Neural progenitor cell (in vitro differentiated cells): ENCODE data around the gene ADI1. TPM values are rescaled to one million over a fixed set of nuclear protein-coding genes. Genes with fewer than 3 reads are reported as not detected.
A peak's percentile ranks its signal among the peaks of the same experiment; 100 is the strongest.

Source experiments
- DNase-seq: peaks from one replicate; pipeline ENCODE4 v3.0.0-alpha.2; 2016; ENCODE audit warnings: low spot score
- H2AFZ ChIP-seq: fragments of 200-600 bp; sonication (generic); replicated peaks from 2 replicates; pipeline ENCODE4 v1.6.1; 2016; ENCODE audit warnings: antibody characterized with exemption
- H3F3A ChIP-seq: fragments of 200-600 bp; sonication (generic); 2 replicates; pipeline ENCODE4 v1.6.1; 2016; ENCODE audit warnings: antibody characterized with exemption, low read depth
- H3K27ac ChIP-seq: fragments of 200-600 bp; sonication (generic); 2 replicates; pipeline ENCODE4 v1.5.1; 2016; ENCODE audit warnings: mild to moderate bottlenecking
- H3K27me3 ChIP-seq: fragments of 200-600 bp; sonication (generic); 2 replicates; pipeline ENCODE4 v1.6.1; 2016; ENCODE audit warnings: mild to moderate bottlenecking, moderate library complexity
- H3K36me3 ChIP-seq: fragments of 200-600 bp; sonication (generic); 2 replicates; pipeline ENCODE4 v1.5.1; 2016
- H3K4me1 ChIP-seq: fragments of 200-600 bp; sonication (generic); 2 replicates; pipeline ENCODE4 v1.6.1; 2016; ENCODE audit warnings: mixed run types
- H3K4me2 ChIP-seq: fragments of 200-600 bp; sonication (generic); 2 replicates; pipeline ENCODE4 v1.6.1; 2016
- H3K4me3 ChIP-seq: fragments of 200-600 bp; sonication (generic); 2 replicates; pipeline ENCODE4 v1.5.1; 2016
- H3K79me2 ChIP-seq: fragments of 200-600 bp; sonication (generic); 2 replicates; pipeline ENCODE4 v1.6.1; 2016; ENCODE audit warnings: low read depth
- H3K9ac ChIP-seq: fragments of 200-600 bp; sonication (generic); 2 replicates; pipeline ENCODE4 v1.6.1; 2016
- H3K9me3 ChIP-seq: fragments of 200-600 bp; sonication (generic); 2 replicates; pipeline ENCODE4 v1.5.1; 2016; ENCODE audit warnings: low read depth
- H4K20me1 ChIP-seq: fragments of 200-600 bp; sonication (generic); 2 replicates; pipeline ENCODE4 v1.6.1; 2016; ENCODE audit warnings: low read depth
- H3K27ac Mint-ChIP-seq: 3 replicates; pipeline ENCODE4 v1.8.0; 2021; ENCODE audit warnings: mixed read lengths
- H3K27me3 Mint-ChIP-seq: 2 replicates; pipeline ENCODE4 v1.8.0; 2022; ENCODE audit warnings: low read depth, mild to moderate bottlenecking, inconsistent platforms, moderate library complexity, mixed read lengths; ENCODE audit not compliant: insufficient read depth
- H3K36me3 Mint-ChIP-seq: 3 replicates; pipeline ENCODE4 v1.8.0; 2021; ENCODE audit warnings: mixed read lengths
- H3K4me1 Mint-ChIP-seq: 3 replicates; pipeline ENCODE4 v1.8.0; 2021; ENCODE audit warnings: mixed read lengths
- H3K4me3 Mint-ChIP-seq: 3 replicates; pipeline ENCODE4 v1.8.0; 2021; ENCODE audit warnings: mild to moderate bottlenecking, moderate library complexity, mixed read lengths
- H3K9me3 Mint-ChIP-seq: 3 replicates; pipeline ENCODE4 v1.8.0; 2020; ENCODE audit warnings: mixed read lengths
- EZH2 ChIP-seq: fragments of 200-600 bp; sonication (generic); IDR thresholded peaks from 2 replicates; pipeline ENCODE4 v1.6.1; 2017; ENCODE audit warnings: antibody characterized with exemption, mild to moderate bottlenecking, moderate library complexity
- EZH2phosphoT487 ChIP-seq: fragments of 200-600 bp; sonication (generic); IDR thresholded peaks from 2 replicates; pipeline ENCODE4 v1.6.1; 2017; ENCODE audit warnings: antibody characterized with exemption
- total RNA-seq: library from RNA; depleted of rRNA; stranded (reverse); fragments of >200 nt; gene quantifications from 2 replicates; pipeline ENCODE4 v1.2.3, GENCODE V29; 2015; ENCODE audit warnings: low replicate concordance
- TF ChIP-seq, protein P1 (sequence below): fragments of 200-600 bp; sonication (generic); IDR thresholded peaks from 2 replicates; pipeline ENCODE4 v1.5.1; 2017; ENCODE audit warnings: antibody characterized with exemption, mild to moderate bottlenecking

ADI1 gene
- total RNA-seq, 1 donor from 2014 or later, result 29.3 TPM

- Histone ChIP-seq H3K79me2 (no peaks in the 10 kb centered on the region), H3F3A (peaks cover 14% of the 10 kb centered on the region), H4K20me1 (peaks cover 7% of the 10 kb centered on the region), H2AFZ (no peak overlapping the region), H3K4me3 (no peak overlapping the region), H3K27me3 (no peaks in the 10 kb centered on the region), H3K4me1 (peaks cover 10% of the 10 kb centered on the region), H3K36me3 (no peaks in the 10 kb centered on the region), H3K9ac (no peak overlapping the region), H3K9me3 (no peaks in the 10 kb centered on the region), H3K27ac (no peak overlapping the region), H3K4me2 (no peak overlapping the region)
- Mint-ChIP-seq H3K27me3 (peaks cover 2% of the 10 kb centered on the region), H3K4me3 (no peak overlapping the region), H3K27ac (no peak overlapping the region), H3K4me1 (peaks cover 16% of the 10 kb centered on the region), H3K36me3 (peaks cover 15% of the 10 kb centered on the region), H3K9me3 (no peaks in the 10 kb centered on the region)
- no peak for DNase-seq
- TF ChIP-seq EZH2phosphoT487 (no peak), EZH2 (no peak)
- TF ChIP-seq, protein P1, sequence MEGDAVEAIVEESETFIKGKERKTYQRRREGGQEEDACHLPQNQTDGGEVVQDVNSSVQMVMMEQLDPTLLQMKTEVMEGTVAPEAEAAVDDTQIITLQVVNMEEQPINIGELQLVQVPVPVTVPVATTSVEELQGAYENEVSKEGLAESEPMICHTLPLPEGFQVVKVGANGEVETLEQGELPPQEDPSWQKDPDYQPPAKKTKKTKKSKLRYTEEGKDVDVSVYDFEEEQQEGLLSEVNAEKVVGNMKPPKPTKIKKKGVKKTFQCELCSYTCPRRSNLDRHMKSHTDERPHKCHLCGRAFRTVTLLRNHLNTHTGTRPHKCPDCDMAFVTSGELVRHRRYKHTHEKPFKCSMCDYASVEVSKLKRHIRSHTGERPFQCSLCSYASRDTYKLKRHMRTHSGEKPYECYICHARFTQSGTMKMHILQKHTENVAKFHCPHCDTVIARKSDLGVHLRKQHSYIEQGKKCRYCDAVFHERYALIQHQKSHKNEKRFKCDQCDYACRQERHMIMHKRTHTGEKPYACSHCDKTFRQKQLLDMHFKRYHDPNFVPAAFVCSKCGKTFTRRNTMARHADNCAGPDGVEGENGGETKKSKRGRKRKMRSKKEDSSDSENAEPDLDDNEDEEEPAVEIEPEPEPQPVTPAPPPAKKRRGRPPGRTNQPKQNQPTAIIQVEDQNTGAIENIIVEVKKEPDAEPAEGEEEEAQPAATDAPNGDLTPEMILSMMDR, result no peak
Observed at GRCh38 chr2:3465328-3465727, 54.0 kb downstream of the ADI1 start.

DNA sequence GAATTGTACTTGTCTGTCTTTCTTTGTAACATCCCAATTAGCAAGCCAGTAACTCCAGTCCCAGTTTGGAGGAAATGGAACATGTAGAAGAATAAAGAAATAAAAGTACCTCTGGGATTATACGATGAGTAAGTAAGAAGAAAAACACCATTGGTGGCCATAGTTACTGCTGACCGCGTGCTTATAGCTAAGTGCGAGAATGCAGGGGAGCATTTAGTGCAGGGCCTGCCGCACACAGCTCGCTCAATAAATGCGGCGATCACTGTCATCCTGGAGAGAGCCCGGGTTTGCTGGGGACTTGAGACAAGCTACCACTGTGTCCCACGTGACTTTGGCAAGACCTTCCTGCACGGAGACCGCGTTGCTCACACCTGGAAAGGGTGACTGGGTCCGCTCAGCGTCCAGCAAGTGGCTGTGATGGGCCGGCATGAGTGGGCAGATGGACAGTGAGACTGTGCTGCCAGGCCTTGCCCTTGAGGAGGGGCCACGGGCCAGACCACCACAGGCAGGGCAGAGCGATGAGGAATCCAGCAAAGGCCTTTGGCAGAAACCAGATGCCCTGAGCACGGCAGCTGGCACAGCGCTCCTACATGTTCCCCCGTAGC lies 54.8 kb downstream of the ADI1 start:
- peaks cover 11% of the 10 kb centered on the region for H3K36me3 Mint-ChIP-seq
- H3K4me1 Mint-ChIP-seq, result peaks cover 21% of the 10 kb centered on the region
- Histone ChIP-seq H3K27me3 (no peaks in the 10 kb centered on the region), H3K4me2 (no peak overlapping the region), H3K9me3 (no peaks in the 10 kb centered on the region), H3K4me1 (peaks cover 10% of the 10 kb centered on the region), H2AFZ (no peak overlapping the region), H3K27ac (no peak overlapping the region), H4K20me1 (peaks cover 7% of the 10 kb centered on the region), H3K9ac (no peak overlapping the region), H3F3A (peaks cover 14% of the 10 kb centered on the region), H3K36me3 (no peaks in the 10 kb centered on the region), H3K4me3 (no peak overlapping the region), H3K79me2 (no peaks in the 10 kb centered on the region)
- no peak for TF ChIP-seq EZH2phosphoT487
- TF ChIP-seq, protein P1, result no peak
- peak overlapping the region; percentile 53 for H3K27ac Mint-ChIP-seq
- H3K9me3 Mint-ChIP-seq, result no peaks in the 10 kb centered on the region
- H3K27me3 Mint-ChIP-seq, result peaks cover 2% of the 10 kb centered on the region
- no peak overlapping the region for H3K4me3 Mint-ChIP-seq
- DNase-seq, result no peak

GRCh38 chr2:3463944-3464343 lies 55.4 kb downstream of the ADI1 start:
- Mint-ChIP-seq H3K4me3 (no peak overlapping the region), H3K4me1 (peaks cover 24% of the 10 kb centered on the region), H3K36me3 (peaks cover 11% of the 10 kb centered on the region), H3K9me3 (no peaks in the 10 kb centered on the region), H3K27ac (peak overlapping the region; percentile 53), H3K27me3 (peaks cover 5% of the 10 kb centered on the region)
- TF ChIP-seq, protein P1, result no peak
- TF ChIP-seq EZH2 (no peak), EZH2phosphoT487 (no peak)
- H3K36me3 ChIP-seq, result no peaks in the 10 kb centered on the region
- no peaks in the 10 kb centered on the region for H3K79me2 ChIP-seq
- H3K9me3 ChIP-seq, result no peaks in the 10 kb centered on the region
- H3K27me3 ChIP-seq, result no peaks in the 10 kb centered on the region
- H3F3A ChIP-seq, result peaks cover 14% of the 10 kb centered on the region
- H3K9ac ChIP-seq, result no peak overlapping the region
- H3K4me3 ChIP-seq, result no peak overlapping the region
- H2AFZ ChIP-seq, result no peak overlapping the region
- peaks cover 10% of the 10 kb centered on the region for H3K4me1 ChIP-seq
- no peak overlapping the region for H3K4me2 ChIP-seq
- DNase-seq, result no peak
- no peak overlapping the region for H3K27ac ChIP-seq
- peaks cover 7% of the 10 kb centered on the region for H4K20me1 ChIP-seq
